Hepatocyte (in vitro differentiated cells): Measurements from ENCODE around the gene CBLL2. TPM values are rescaled to one million over a fixed set of nuclear protein-coding genes. Genes with fewer than 3 reads are reported as not detected.

ENCODE experiments used
- DNase-seq: peaks from one replicate; pipeline ENCODE4 v3.0.0-alpha.2; 2016; ENCODE audit warnings: low spot score
- H2AFZ ChIP-seq: fragments of 200-600 bp; sonication (generic); 2 replicates; pipeline ENCODE4 v1.6.0; 2016; ENCODE audit warnings: antibody characterized with exemption, mild to moderate bottlenecking
- H3K27ac ChIP-seq: fragments of 200-600 bp; sonication (generic); 2 replicates; pipeline ENCODE4 v1.5.1; 2016; ENCODE audit warnings: mild to moderate bottlenecking
- H3K27me3 ChIP-seq: fragments of 200-600 bp; sonication (generic); 2 replicates; pipeline ENCODE4 v1.6.1; 2016
- H3K36me3 ChIP-seq: fragments of 200-600 bp; sonication (generic); replicated peaks from 2 replicates; pipeline ENCODE4 v1.5.1; 2016; ENCODE audit warnings: low read depth; ENCODE audit not compliant: insufficient read depth
- H3K4me1 ChIP-seq: fragments of 200-600 bp; sonication (generic); 2 replicates; pipeline ENCODE4 v1.5.1; 2016; ENCODE audit warnings: mild to moderate bottlenecking, moderate library complexity; ENCODE audit not compliant: insufficient read depth
- H3K4me2 ChIP-seq: fragments of 200-600 bp; sonication (generic); 2 replicates; pipeline ENCODE4 v1.6.0; 2016
- H3K4me3 ChIP-seq: fragments of 200-600 bp; sonication (generic); 2 replicates; pipeline ENCODE4 v1.5.1; 2016; ENCODE audit warnings: mild to moderate bottlenecking
- H3K79me2 ChIP-seq: fragments of 200-600 bp; sonication (generic); 2 replicates; pipeline ENCODE4 v1.6.0; 2017; ENCODE audit warnings: mild to moderate bottlenecking
- H3K9me2 ChIP-seq: fragments of 200-600 bp; sonication (generic); replicated peaks from 2 replicates; pipeline ENCODE4 v1.6.0; 2017; ENCODE audit warnings: mild to moderate bottlenecking; ENCODE audit not compliant: insufficient read depth
- H3K9me3 ChIP-seq: fragments of 200-600 bp; sonication (generic); 2 replicates; pipeline ENCODE4 v1.5.1; 2016; ENCODE audit warnings: low read depth, mild to moderate bottlenecking
- H4K20me1 ChIP-seq: fragments of 200-600 bp; sonication (generic); 2 replicates; pipeline ENCODE4 v1.6.0; 2016; ENCODE audit warnings: mild to moderate bottlenecking; ENCODE audit not compliant: insufficient read depth, poor library complexity, severe bottlenecking
- EZH2 ChIP-seq: fragments of 200-600 bp; sonication (generic); IDR thresholded peaks from 2 replicates; pipeline ENCODE4 v1.6.1; 2016; ENCODE audit warnings: antibody characterized with exemption, mild to moderate bottlenecking, borderline replicate concordance
- EZH2phosphoT487 ChIP-seq: fragments of 200-600 bp; sonication (generic); IDR thresholded peaks from one replicate; pipeline ENCODE4 v1.6.1; 2018; ENCODE audit warnings: antibody characterized with exemption, mild to moderate bottlenecking, low read depth, moderate library complexity; ENCODE audit not compliant: unreplicated experiment, severe bottlenecking
- WGBS: methylation state at CpG from one replicate; pipeline ENCODE4 v1.1.6; 2016; ENCODE audit warnings: low lambda C conversion rate; ENCODE audit errors: missing lambda C conversion rate; 5-methylcytosine and 5-hydroxymethylcytosine counted together
- polyA plus RNA-seq: library from polyadenylated mRNA; unstranded; fragments of >200 nt; fragmentation: Nextera tagmentation; extraction: Ambion mirVana; gene quantifications from 2 replicates; pipeline ENCODE4 v1.2.1, GENCODE V29; 2016
- total RNA-seq: library from RNA; depleted of rRNA; stranded (reverse); fragments of >200 nt; gene quantifications from 2 replicates; pipeline ENCODE4 v1.2.3, GENCODE V29; 2014
- TF ChIP-seq, protein P1 (sequence below): fragments of 200-600 bp; sonication (generic); IDR thresholded peaks from 2 replicates; pipeline ENCODE4 v1.5.1; 2016; ENCODE audit warnings: antibody characterized with exemption, mild to moderate bottlenecking; ENCODE audit not compliant: poor library complexity

The CBLL2 gene
- total and polyA plus RNA-seq, 2 experiments from 2014 or later: not detected

DNA sequence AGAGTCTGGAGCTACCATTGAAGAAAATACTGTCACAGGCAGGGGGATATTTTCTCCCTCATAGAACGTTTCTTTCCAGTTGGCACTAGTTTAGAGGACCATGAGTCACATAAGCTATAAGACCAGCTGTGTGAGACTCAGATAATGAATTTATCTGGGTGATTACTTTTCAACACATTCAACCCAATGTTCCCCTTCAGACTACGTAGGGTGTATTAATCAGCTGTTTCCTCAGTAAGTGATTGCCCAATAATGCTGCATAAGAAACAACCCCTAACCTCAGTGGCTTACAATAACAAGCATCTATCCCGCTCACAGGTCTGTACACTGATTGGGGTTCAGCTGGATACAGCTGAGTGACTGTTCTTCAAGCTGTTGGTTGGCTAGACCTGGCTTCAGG, 38.1 kb downstream of the CBLL2 start:
- no peak overlapping the region for H3K4me3 ChIP-seq
- no peaks in the 10 kb centered on the region for H3K4me1 ChIP-seq
- DNase-seq: no peak
- WGBS: 62% methylated on average over 3 of the region's 3 CpGs
- no peak overlapping the region for H3K4me2 ChIP-seq
- H4K20me1 ChIP-seq: no peaks in the 10 kb centered on the region
- no peaks in the 10 kb centered on the region for H3K27me3 ChIP-seq
- H3K36me3 ChIP-seq: no peaks in the 10 kb centered on the region
- no peaks in the 10 kb centered on the region for H3K9me3 ChIP-seq
- no peak overlapping the region for H2AFZ ChIP-seq
- H3K79me2 ChIP-seq: no peaks in the 10 kb centered on the region
- TF ChIP-seq EZH2 (no peak), EZH2phosphoT487 (no peak)
- TF ChIP-seq, protein P1, sequence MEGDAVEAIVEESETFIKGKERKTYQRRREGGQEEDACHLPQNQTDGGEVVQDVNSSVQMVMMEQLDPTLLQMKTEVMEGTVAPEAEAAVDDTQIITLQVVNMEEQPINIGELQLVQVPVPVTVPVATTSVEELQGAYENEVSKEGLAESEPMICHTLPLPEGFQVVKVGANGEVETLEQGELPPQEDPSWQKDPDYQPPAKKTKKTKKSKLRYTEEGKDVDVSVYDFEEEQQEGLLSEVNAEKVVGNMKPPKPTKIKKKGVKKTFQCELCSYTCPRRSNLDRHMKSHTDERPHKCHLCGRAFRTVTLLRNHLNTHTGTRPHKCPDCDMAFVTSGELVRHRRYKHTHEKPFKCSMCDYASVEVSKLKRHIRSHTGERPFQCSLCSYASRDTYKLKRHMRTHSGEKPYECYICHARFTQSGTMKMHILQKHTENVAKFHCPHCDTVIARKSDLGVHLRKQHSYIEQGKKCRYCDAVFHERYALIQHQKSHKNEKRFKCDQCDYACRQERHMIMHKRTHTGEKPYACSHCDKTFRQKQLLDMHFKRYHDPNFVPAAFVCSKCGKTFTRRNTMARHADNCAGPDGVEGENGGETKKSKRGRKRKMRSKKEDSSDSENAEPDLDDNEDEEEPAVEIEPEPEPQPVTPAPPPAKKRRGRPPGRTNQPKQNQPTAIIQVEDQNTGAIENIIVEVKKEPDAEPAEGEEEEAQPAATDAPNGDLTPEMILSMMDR: no peak
- H3K9me2 ChIP-seq: no peaks in the 10 kb centered on the region
- H3K27ac ChIP-seq: no peak overlapping the region

DNA sequence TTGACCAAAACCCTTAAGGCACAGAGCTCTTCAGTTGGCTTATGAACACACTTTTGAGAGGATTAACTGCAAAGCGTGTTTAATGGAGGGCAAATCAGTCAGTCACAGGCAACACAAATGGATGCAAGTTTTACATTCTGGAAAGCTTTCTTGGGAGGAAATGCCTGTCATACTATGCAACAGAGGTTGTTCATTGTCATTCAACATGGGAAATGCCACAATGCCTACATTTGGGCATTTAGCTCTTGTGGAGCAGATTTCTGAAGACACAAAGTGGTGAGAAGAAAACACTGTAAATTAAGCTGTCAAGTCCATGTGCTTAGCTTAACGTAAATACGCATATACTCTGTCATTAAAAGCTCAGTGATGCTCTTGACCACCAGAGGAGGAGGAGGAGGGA, 41.1 kb downstream of the CBLL2 start:
- WGBS: 59% methylated on average over 3 of the region's 3 CpGs
- DNase-seq: no peak
- Histone ChIP-seq H2AFZ (no peak overlapping the region), H3K4me1 (no peaks in the 10 kb centered on the region), H3K79me2 (no peaks in the 10 kb centered on the region), H3K36me3 (no peaks in the 10 kb centered on the region), H3K9me3 (no peaks in the 10 kb centered on the region), H3K27ac (no peak overlapping the region), H3K4me3 (no peak overlapping the region), H3K9me2 (no peaks in the 10 kb centered on the region), H4K20me1 (no peaks in the 10 kb centered on the region), H3K27me3 (no peaks in the 10 kb centered on the region), H3K4me2 (no peak overlapping the region)
- TF ChIP-seq, protein P1: no peak
- TF ChIP-seq EZH2phosphoT487 (no peak), EZH2 (no peak)

DNA sequence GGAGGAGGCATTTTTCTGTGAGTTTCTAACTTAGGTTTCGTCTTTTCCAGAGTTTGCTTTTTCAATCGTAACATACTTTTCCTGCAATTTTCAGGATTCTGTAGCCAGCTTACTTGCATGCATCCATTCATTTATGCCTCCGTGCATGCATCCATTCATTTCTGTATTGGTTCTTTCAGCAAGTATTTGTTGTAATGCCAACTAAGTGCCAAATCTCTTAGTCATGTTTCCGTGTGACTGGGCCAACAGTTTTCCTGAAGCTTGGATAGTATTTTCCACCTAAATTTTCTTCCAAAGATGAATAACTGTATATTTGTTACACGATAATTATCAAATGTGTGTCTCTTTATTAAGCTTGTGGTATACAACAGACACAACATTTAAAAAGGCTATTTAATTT, 41.5 kb downstream of the CBLL2 start:
- Histone ChIP-seq H2AFZ (no peak overlapping the region), H3K27ac (no peak overlapping the region), H3K36me3 (no peaks in the 10 kb centered on the region), H3K27me3 (no peaks in the 10 kb centered on the region), H4K20me1 (no peaks in the 10 kb centered on the region), H3K79me2 (no peaks in the 10 kb centered on the region), H3K4me2 (no peak overlapping the region), H3K9me3 (no peaks in the 10 kb centered on the region), H3K4me3 (no peak overlapping the region), H3K4me1 (no peaks in the 10 kb centered on the region), H3K9me2 (no peaks in the 10 kb centered on the region)
- DNase-seq: no peak
- WGBS: 71% methylated on average over 4 of the region's 5 CpGs
- TF ChIP-seq EZH2 (no peak), EZH2phosphoT487 (no peak)
- TF ChIP-seq, protein P1: no peak

DNA sequence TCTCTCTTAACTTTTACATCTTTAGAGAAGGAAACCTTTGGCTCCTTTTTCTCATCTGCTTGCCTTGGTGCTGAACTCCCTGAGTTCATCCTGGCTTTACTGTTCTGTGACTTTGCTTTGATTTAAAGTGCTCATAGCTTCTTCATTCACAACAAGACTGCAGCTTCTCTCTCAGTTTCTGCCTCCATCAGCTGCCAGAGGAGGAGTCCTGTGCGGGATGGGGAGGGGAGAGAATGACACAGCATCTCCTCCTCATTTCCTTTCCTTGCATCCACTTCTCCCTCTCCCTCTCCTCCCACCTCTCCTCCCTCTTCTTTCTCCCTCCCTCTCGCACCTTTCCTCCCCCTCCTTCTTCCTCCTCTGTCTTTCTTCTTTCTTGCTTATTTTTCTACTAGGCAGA, 42.0 kb downstream of the CBLL2 start:
- no peaks in the 10 kb centered on the region for H3K9me2 ChIP-seq
- WGBS: 32% methylated on average over 2 of the region's 2 CpGs
- no peaks in the 10 kb centered on the region for H3K36me3 ChIP-seq
- no peaks in the 10 kb centered on the region for H3K79me2 ChIP-seq
- H3K4me1 ChIP-seq: no peaks in the 10 kb centered on the region
- H2AFZ ChIP-seq: no peak overlapping the region
- DNase-seq: no peak
- H4K20me1 ChIP-seq: no peaks in the 10 kb centered on the region
- H3K4me2 ChIP-seq: no peak overlapping the region
- H3K27ac ChIP-seq: no peak overlapping the region
- H3K27me3 ChIP-seq: no peaks in the 10 kb centered on the region
- TF ChIP-seq, protein P1: no peak
- no peak for TF ChIP-seq EZH2
- no peak for TF ChIP-seq EZH2phosphoT487
- H3K4me3 ChIP-seq: no peak overlapping the region
- no peaks in the 10 kb centered on the region for H3K9me3 ChIP-seq
